T47D (cell line): ENCODE data around the gene FABP3.

Experiments used
- DNase-seq, 2 experiments: peaks; one replicate each; pipeline versions ENCODE4 v3.0.0 to v3.0.0-alpha.2; 2011 to 2012; ENCODE audit warnings: low read depth in 1 of 2, low spot score in 1 of 2
- JUND ChIP-seq: IDR thresholded peaks from 2 replicates; pipeline ENCODE4 v1.6.1; 2012; ENCODE audit warnings: low read depth
- in situ Hi-C: cut with HindIII; loops from 2 replicates; pipeline ENCODE4 v1.10.0; 2016; ENCODE audit warnings: low sequenced_read_pairs, low pct_unique_long_range_greater_than_20kb

The FABP3 gene

DNA sequence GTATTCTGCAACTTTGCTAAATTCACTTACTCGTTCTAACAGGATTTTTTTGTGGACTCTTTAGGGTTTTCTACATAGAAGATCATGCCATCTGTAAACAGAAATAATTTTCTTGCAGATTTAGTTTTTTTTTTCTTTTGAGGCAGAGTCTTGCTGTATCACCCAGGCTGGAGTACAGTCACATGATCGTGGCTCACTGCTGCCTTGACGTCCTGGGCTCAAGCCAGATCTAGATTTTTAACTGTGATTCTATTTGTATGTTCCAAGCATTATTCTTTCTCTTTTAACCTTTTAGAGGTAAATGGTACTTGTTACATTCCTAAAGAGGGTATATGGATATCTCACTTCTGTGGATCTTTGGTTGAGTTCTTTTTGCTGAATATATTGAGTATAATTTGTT, 18.6 kb downstream of the FABP3 start:
- no peak for TF ChIP-seq JUND
- no peak for DNase-seq
- in situ Hi-C loops: no loop called here

DNA sequence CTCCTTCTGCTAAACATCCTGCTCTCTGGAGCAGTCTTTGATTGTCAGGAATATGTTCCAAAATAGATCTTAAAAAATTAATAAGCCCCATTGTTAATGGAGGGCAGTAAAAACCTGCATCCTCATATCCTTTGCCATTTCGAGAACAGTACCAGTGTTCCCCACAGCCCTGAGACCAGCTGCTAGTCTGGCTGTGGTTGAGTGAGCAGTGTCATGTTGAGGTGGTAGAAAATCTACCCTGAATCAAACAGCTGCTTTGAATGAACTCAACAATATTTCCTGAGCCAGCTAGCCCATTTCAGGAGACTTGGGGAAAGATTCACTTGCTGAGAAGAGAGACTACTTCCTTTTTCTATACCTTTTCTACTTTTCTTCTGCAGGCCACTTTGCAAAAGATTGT, 24.4 kb downstream of the FABP3 start:
- DNase-seq: no peak
- in situ Hi-C loops: no loop called here
- TF ChIP-seq JUND: no peak

DNA sequence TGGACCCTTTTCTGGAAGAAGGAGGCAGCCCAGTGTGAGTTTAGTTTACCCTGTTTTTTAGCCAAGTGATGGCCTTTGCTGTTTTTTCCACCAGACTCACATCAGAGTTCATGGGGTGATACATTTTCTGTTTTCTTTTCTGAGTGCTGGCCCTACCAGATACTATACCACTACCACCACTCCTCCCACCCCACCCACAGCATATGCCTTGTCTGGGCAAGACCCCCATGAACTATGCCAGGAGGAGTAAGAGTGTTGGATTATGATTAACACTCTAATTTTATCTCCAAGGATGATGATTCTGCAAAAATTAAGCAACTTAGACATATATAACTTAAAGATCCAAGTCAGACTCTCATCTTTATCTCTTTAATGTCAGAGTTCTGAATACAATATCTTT, 26.1 kb downstream of the FABP3 start:
- DNase-seq: no peak
- in situ Hi-C loops: no loop called here
- TF ChIP-seq JUND: no peak

DNA sequence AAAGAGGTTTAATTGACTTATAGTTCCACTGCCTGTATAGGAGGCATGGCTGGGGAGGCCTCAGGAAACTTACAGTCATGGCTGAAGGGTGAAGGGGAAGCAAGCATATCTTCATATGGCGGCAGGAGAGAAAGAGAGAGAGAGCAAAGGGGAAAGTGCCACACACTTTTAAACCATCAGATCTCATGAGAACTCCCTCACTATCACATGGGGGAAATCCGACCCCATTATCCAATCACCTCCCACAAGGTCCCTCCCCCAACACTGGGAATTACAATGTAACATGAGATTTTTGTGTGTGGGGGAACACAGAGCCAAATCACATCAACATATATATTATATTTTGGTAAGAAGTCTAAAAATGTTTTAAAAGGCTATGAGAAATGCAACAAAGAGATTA, 27.2 kb downstream of the FABP3 start:
- no peak for TF ChIP-seq JUND
- in situ Hi-C loops: no loop called here
- DNase-seq: no peak

DNA sequence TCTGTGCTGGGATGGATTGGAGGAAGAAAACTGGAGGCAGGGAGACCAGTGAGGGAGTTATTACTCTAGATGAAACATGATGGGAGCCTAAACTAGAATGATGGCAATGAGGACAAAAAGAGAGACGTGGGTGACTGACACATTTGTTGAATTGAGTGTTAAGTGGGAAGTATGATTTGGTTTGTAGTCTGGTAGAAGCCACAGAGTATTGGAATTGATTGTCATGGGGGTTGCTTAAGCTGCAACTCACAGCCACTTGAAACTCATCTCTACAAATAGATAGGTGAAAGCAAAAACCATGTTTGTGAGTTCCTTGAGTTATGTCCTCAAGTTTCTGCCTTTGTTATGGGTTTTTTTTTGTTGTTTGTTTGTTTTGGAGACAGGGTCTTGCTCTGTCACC, 28.4 kb downstream of the FABP3 start:
- no peak for TF ChIP-seq JUND
- no peak for DNase-seq
- in situ Hi-C loops: no loop called here

- in situ Hi-C loops: no loop called here
- TF ChIP-seq JUND: no peak
- no peak for DNase-seq
Observed at GRCh38 chr1:31336687-31337467, 36.0 kb downstream of the FABP3 start.

GRCh38 chr1:31335007-31335406, 37.9 kb downstream of the FABP3 start:
- in situ Hi-C loops: no loop called here
- peak; percentile 37 to 68 for DNase-seq
- TF ChIP-seq JUND: no peak

GRCh38 chr1:31327381-31327780, 45.5 kb downstream of the FABP3 start:
- in situ Hi-C loops: no loop called here
- no peak for DNase-seq
- TF ChIP-seq JUND: no peak

DNA sequence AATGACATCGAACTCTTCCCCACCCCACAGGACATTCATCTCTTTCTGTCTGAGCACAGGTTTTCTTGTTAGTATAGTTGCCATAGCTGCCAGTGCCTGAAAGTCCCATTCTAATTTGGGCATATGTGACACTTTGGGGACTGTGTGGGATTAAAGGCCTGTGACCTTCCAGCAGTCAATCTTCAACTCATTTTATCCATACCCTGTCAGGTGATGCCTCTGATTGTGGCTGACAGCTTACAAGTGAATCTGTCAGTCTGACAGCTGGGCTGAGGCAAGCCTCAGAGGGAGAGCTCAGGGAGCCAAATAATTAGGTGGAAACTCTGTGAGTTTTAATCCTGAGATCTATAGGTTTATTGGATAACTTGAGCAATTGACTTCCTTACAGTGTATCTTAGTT, 46.4 kb downstream of the FABP3 start:
- DNase-seq: no peak
- no peak for TF ChIP-seq JUND
- in situ Hi-C loops: no loop called here

DNA sequence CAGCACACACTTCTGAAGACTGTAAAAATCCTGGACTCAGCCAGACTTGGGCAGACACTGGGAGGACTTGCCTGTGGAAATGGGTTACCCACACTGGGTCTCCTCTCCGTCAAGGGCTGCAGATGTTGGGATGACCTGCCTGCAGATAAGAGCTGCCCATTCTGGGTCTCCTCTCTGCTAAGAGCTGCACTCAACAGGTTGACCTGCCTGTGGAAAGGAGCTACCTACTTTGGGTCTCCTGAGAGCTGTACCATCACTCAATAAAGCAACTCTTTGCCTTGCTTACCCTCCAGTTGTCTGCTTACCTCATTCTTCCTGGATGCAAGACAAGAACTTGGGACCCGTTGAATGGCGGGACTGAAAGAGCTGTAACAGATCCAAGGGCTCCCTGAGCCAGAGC, 47.9 kb downstream of the FABP3 start:
- in situ Hi-C loops: no loop called here
- DNase-seq: no peak
- TF ChIP-seq JUND: no peak

DNA sequence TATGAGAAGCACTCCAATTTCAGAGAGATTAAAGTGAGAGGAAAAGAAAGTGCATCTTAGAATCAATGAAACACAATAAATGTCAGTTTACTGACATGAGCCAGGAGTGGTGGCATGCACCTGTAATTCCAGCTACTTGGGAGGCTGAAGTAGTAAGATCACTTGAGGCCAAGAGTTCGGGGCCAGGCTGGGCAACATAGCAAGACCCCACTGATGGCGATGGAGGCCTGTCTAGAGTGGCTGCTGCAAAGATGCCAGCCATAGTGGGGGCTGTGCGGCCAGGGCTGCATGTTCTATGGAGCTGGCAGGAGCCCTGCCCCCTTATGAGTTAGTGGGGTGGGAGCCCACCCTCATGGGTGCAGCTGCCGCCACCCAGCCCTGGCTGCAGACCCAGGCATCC, 48.8 kb downstream of the FABP3 start:
- in situ Hi-C loops: no loop called here
- TF ChIP-seq JUND: no peak
- no peak for DNase-seq

DNA sequence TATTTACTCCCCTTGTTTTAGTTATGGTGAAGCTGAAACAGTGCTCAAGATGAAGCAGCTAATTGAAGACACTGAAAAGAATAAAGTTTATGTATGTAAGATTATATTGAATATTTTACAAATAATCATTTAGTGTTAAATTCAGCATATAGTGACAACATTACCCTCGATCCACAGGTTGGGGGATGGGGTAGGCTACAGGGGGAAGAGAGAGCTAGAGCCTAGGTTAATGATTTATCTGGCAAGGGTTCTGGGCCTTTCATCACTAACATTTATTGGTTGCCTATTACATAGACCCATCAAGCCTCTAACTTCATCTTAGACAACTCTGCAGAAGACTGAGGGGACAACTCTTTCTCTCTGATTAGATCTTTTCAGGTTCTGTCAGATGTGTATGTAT, 54.7 kb downstream of the FABP3 start:
- no peak for TF ChIP-seq JUND
- in situ Hi-C loops: no loop called here

GRCh38 chr1:31315902-31316301, 57.0 kb downstream of the FABP3 start:
- TF ChIP-seq JUND: no peak
- no peak for DNase-seq
- in situ Hi-C loops: no loop called here

More for the DNA sequence above, 54.7 kb downstream of the FABP3 start:
- no peak for DNase-seq
